NCI-H526 treated with DMSO at 0.1 percent for 48 hours (cell line): ENCODE data around the gene CHMP6.

Experiments
- DNase-seq: peaks from one replicate; lab custom pipeline; 2025; lab: John Stamatoyannopoulos, UW

Gene CHMP6

GRCh38 chr17:80991645-80992076 lies at the start of gene CHMP6:
TSS of gene CHMP6 (plus strand) at chr17:80991841. CDS start at chr17:80991919, 78 bp downstream.
- DNase-seq = no peak

- no peak for DNase-seq
Measured at GRCh38 chr17:80942423-80943345, 49.0 kb upstream of the CHMP6 start.

- no peak for DNase-seq
Measured at GRCh38 chr17:80943346-80944145, 48.1 kb upstream of the CHMP6 start.

GRCh38 chr17:80944326-80944725 lies 47.3 kb upstream of the CHMP6 start:
- DNase-seq = no peak

- DNase-seq = no peak
Measured at GRCh38 chr17:80945736-80946135, 45.9 kb upstream of the CHMP6 start.

GRCh38 chr17:80946449-80946848 lies 45.2 kb upstream of the CHMP6 start:
- no peak for DNase-seq

GRCh38 chr17:80947200-80947940 lies 44.3 kb upstream of the CHMP6 start:
- DNase-seq = no peak

- no peak for DNase-seq
Measured at GRCh38 chr17:80948019-80948975, 43.3 kb upstream of the CHMP6 start.

GRCh38 chr17:80948976-80949450 lies 42.6 kb upstream of the CHMP6 start:
- no peak for DNase-seq

GRCh38 chr17:80949451-80950421 lies 41.9 kb upstream of the CHMP6 start:
- no peak for DNase-seq

- DNase-seq = no peak
Measured at GRCh38 chr17:80950466-80951120, 41.0 kb upstream of the CHMP6 start.

GRCh38 chr17:80951121-80952090 lies 40.2 kb upstream of the CHMP6 start:
- no peak for DNase-seq

GRCh38 chr17:80952291-80952690 lies 39.4 kb upstream of the CHMP6 start:
- DNase-seq = no peak

- DNase-seq = no peak
Measured at GRCh38 chr17:80953471-80954315, 37.9 kb upstream of the CHMP6 start.

GRCh38 chr17:80955078-80955477 lies 36.6 kb upstream of the CHMP6 start:
- DNase-seq = no peak

- DNase-seq = no peak
Measured at GRCh38 chr17:80955671-80956280, 35.9 kb upstream of the CHMP6 start.
